Activated naive CD4-positive, alpha-beta T cell treated with anti-CD3 and anti-CD28 coated beads for 36 hours (primary cell): Measurements from ENCODE around the gene ROPN1. TPM values are rescaled to one million over a fixed set of nuclear protein-coding genes. Genes with fewer than 3 reads are reported as not detected.
"Not testable (repeated sequence)": the region's sequence is repeated elsewhere in the genome, so short reads cannot be mapped to it uniquely, and the experiment has no call there.

Source experiments
- CTCF ChIA-PET: fragments of 350-600 bp; sonication (Branson Sonifier 250); formaldehyde crosslinking; loops from one replicate; lab custom pipeline; 2021; ENCODE audit warnings: antibody characterized with exemption; lab: Charles Lee
- DNase-seq: peaks from one replicate; pipeline ENCODE4 v3.0.0-alpha.2; 2020
- H3K27ac Mint-ChIP-seq: one replicate; pipeline ENCODE4 v1.8.0; 2021; ENCODE audit warnings: mild to moderate bottlenecking, mixed read lengths
- H3K27me3 Mint-ChIP-seq: one replicate; pipeline ENCODE4 v1.8.0; 2021; ENCODE audit warnings: low read depth, mixed read lengths
- H3K36me3 Mint-ChIP-seq: one replicate; pipeline ENCODE4 v1.8.0; 2021; ENCODE audit warnings: low read depth, mixed read lengths
- H3K4me1 Mint-ChIP-seq: one replicate; pipeline ENCODE4 v1.8.0; 2021; ENCODE audit warnings: low read depth, mixed read lengths
- H3K4me3 Mint-ChIP-seq: one replicate; pipeline ENCODE4 v1.8.0; 2021; ENCODE audit warnings: mild to moderate bottlenecking, moderate library complexity, mixed read lengths
- H3K9me3 Mint-ChIP-seq: one replicate; pipeline ENCODE4 v1.8.0; 2021; ENCODE audit warnings: mixed read lengths
- intact Hi-C: fragments of 100-400 bp; cut with micrococcal nuclease; formaldehyde crosslinking; loops from one replicate; pipeline ENCODE4 v1.15.1; 2023
- total RNA-seq, 2 experiments: library from RNA; stranded (reverse); gene quantifications; one replicate each; pipeline ENCODE4 v1.2.3, GENCODE V29; 2021

ROPN1 gene
- total RNA-seq, 2 experiments from 2014 or later: not detected

- peaks cover 29% of the 10 kb centered on the region for H3K27me3 Mint-ChIP-seq
- no peaks in the 10 kb centered on the region for H3K36me3 Mint-ChIP-seq
- intact Hi-C loops: loop anchor here (10.0 kb wide), 1 partner anchor 340 kb away; no protein-coding TSS in a partner anchor
- DNase-seq: no peak
- no peak overlapping the region for H3K4me3 Mint-ChIP-seq
- CTCF ChIA-PET: no interaction called here
- H3K4me1 Mint-ChIP-seq: no peaks in the 10 kb centered on the region
- H3K9me3 Mint-ChIP-seq: no peaks in the 10 kb centered on the region
- no peak overlapping the region for H3K27ac Mint-ChIP-seq
These were observed 7.0 kb downstream of the ROPN1 start for GRCh38 chr3:123984957-123985356.

DNA sequence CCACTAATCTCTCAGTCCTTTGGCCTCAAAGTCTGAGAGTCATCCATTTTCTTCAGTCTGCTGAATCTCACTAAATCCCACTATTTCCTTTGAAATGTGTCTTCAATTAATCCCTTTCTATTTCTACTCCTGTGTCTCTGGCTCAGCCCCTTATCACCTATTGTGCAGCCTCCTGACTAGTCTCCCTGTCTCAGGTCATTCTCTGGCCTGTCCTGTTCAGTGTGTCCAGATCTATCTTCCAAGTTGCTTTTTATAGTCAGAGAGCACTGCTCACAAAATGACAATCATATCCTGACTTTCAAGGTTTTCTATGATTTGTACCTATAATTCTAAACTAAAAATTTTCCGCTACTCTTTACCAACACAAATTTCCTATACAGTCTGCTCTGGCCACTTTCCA is 7.6 kb downstream of the ROPN1 start:
- Mint-ChIP-seq H3K4me1 (no peaks in the 10 kb centered on the region), H3K4me3 (no peak overlapping the region), H3K36me3 (no peaks in the 10 kb centered on the region), H3K27me3 (peaks cover 28% of the 10 kb centered on the region), H3K27ac (no peak overlapping the region), H3K9me3 (no peaks in the 10 kb centered on the region)
- CTCF ChIA-PET: no interaction called here
- DNase-seq: no peak
- intact Hi-C loops: loop anchor here (10.0 kb wide), 1 partner anchor 340 kb away; no protein-coding TSS in a partner anchor

DNA sequence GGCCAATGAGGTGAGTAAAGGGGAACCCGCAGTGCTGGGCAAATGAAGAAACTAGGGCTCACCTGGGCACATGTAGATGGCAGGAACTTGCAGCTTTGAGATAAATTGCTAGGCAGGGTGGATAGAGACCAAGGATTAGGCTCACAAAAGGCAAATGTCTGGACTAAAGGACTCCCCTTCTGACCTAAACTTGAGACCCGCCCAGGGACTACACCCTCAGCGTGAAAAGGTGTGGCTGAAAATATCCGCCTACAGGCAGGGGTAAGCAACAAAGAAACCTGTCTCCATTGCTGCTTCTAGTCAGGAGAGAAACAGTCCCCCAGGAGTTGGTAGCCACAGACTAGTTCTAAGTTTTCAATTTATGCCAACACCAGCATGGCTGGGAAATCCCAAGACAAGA is 10.6 kb downstream of the ROPN1 start:
- H3K27ac Mint-ChIP-seq, DNase-seq, H3K4me3 Mint-ChIP-seq, H3K4me1 Mint-ChIP-seq, H3K9me3 Mint-ChIP-seq, CTCF ChIA-PET, H3K36me3 Mint-ChIP-seq: not testable (repeated sequence)
- intact Hi-C loops: loop anchor here (2.0 to 10.0 kb wide), 2 partner anchors 27 to 337 kb away; no protein-coding TSS in a partner anchor
- H3K27me3 Mint-ChIP-seq: peaks cover 24% of the 10 kb centered on the region

DNA sequence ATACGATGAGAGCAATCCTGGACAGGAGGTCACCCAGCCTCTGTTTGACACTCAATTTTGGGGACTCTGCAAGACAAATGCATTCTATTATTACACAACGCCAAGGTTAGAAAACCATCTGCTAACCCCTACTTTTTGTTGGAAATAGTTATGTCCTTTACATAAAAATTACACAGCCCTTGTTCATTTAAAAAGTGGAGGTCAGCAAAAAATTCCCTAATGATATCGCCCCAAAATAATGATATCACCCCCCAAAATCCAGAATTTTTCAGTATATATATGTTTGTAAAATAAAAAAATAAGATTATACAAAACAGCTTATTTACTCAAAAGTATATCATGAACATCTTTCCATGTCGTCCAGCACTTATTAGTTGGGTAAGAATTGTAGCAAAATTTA is 11.4 kb downstream of the ROPN1 start:
- H3K4me1 Mint-ChIP-seq: no peaks in the 10 kb centered on the region
- intact Hi-C loops: loop anchor here (2.0 to 10.0 kb wide), 2 partner anchors 26 to 336 kb away; no protein-coding TSS in a partner anchor
- peaks cover 23% of the 10 kb centered on the region for H3K27me3 Mint-ChIP-seq
- CTCF ChIA-PET: interaction anchor here (1.2 to 1.4 kb wide), 2 partner anchors 107 to 198 kb away, joined by 3 read pairs; no protein-coding TSS in a partner anchor
- no peak overlapping the region for H3K4me3 Mint-ChIP-seq
- H3K27ac Mint-ChIP-seq: no peak overlapping the region
- H3K36me3 Mint-ChIP-seq: no peaks in the 10 kb centered on the region
- H3K9me3 Mint-ChIP-seq: no peaks in the 10 kb centered on the region
- no peak for DNase-seq

DNA sequence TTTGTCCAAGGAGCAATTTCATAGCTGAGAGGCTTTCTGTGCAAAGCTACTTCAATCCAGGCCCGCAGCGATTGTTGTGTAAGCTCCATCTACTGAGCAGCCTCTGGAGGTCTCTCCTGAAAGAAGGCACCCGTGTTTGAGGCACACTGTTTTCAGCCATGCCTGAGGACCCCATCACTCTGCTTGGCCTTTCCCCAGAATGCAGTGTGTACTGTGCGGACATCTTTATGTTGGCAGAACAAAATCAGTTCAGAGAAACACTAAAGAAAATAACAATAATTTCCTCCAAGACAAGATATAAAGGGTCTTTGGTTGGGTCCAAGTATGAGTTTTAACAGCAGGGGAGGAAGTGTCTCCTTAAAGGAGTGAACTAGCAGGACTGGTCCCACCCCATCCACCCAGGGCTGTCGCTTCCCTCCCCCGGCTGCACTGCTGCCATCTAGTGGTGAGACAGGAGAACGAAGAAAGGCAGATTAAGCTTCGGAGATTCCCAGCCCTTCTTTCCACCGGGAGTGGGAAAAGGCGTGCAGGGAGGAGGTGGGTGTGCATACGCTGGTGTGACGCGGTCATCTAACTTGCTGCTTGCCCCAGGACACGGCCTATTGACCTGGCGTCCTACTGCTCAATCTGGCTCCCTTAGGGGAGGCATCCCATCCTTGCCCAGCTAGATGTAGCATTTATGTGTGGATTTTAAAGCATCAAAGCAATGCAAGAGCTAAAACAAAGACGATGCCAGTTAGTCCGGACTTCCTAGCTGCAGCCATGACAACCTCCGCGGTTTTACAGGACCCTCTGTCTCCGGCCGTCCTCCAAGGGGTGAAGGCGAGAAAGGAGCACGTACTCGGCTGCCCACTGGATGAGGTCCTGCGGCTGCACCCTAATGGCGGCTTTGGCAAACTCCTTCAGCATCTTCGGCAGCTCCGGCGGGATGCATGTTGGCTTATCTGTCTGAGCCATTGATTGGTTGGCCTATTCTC is 12.1 kb downstream of the ROPN1 start:
- H3K9me3 Mint-ChIP-seq, H3K4me3 Mint-ChIP-seq, H3K27ac Mint-ChIP-seq, H3K36me3 Mint-ChIP-seq, H3K4me1 Mint-ChIP-seq: not testable (repeated sequence)
- intact Hi-C loops: loop anchor here (2.0 to 10.0 kb wide), 2 partner anchors 25 to 335 kb away; no protein-coding TSS in a partner anchor
- CTCF ChIA-PET: interaction anchor here (0.8 to 1.4 kb wide), 3 partner anchors 107 to 324 kb away, joined by 3 read pairs; no protein-coding TSS in a partner anchor
- peak; percentile 44 for DNase-seq
- H3K27me3 Mint-ChIP-seq: peaks cover 23% of the 10 kb centered on the region

GRCh38 chr3:123976904-123977303 is 15.0 kb downstream of the ROPN1 start:
- H3K9me3 Mint-ChIP-seq, H3K4me1 Mint-ChIP-seq, H3K27ac Mint-ChIP-seq, DNase-seq, H3K36me3 Mint-ChIP-seq, H3K4me3 Mint-ChIP-seq, intact Hi-C loops: not testable (repeated sequence)
- peaks cover 14% of the 10 kb centered on the region for H3K27me3 Mint-ChIP-seq
- CTCF ChIA-PET: interaction anchor here (0.6 kb wide), 1 partner anchor 63 kb away, joined by 3 read pairs; no protein-coding TSS in a partner anchor

GRCh38 chr3:123976181-123976898 is 15.6 kb downstream of the ROPN1 start:
- H3K4me1 Mint-ChIP-seq, H3K27ac Mint-ChIP-seq, intact Hi-C loops, H3K4me3 Mint-ChIP-seq, H3K9me3 Mint-ChIP-seq, H3K36me3 Mint-ChIP-seq, DNase-seq: not testable (repeated sequence)
- peaks cover 18% of the 10 kb centered on the region for H3K27me3 Mint-ChIP-seq
- CTCF ChIA-PET: interaction anchor here (0.6 kb wide), 1 partner anchor 63 kb away, joined by 3 read pairs; no protein-coding TSS in a partner anchor

DNA sequence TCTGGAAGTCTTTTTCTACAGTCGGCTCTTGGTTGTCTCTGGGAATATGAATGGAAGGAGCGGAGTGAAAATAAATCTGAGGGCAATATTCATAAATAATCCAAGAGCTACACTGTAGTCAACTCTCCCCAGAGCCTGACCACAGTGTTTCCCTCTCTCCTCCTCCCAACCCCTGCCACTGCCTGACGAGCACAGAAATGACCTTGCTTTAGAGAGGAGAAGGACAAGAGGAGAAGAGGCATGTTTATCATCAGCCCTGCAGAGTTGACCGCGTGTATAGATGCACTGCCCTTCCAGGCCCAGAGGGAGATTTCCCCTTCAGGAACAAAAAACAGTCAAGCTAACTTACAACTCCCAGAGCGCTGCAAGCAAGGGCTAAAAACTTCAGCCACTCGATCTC is 16.9 kb downstream of the ROPN1 start:
- H3K36me3 Mint-ChIP-seq, H3K4me3 Mint-ChIP-seq, CTCF ChIA-PET, H3K4me1 Mint-ChIP-seq, DNase-seq, intact Hi-C loops, H3K27ac Mint-ChIP-seq, H3K9me3 Mint-ChIP-seq: not testable (repeated sequence)
- H3K27me3 Mint-ChIP-seq: peaks cover 11% of the 10 kb centered on the region

GRCh38 chr3:123971406-123971805 is 20.5 kb downstream of the ROPN1 start:
- CTCF ChIA-PET: no interaction called here
- H3K36me3 Mint-ChIP-seq: no peaks in the 10 kb centered on the region
- H3K27ac Mint-ChIP-seq: no peak overlapping the region
- intact Hi-C loops: no loop called here
- no peaks in the 10 kb centered on the region for H3K9me3 Mint-ChIP-seq
- no peak overlapping the region for H3K4me3 Mint-ChIP-seq
- peaks cover 13% of the 10 kb centered on the region for H3K27me3 Mint-ChIP-seq
- H3K4me1 Mint-ChIP-seq: no peaks in the 10 kb centered on the region
- no peak for DNase-seq

GRCh38 chr3:123967260-123967659 is 24.7 kb downstream of the ROPN1 start:
- DNase-seq, H3K27ac Mint-ChIP-seq, H3K9me3 Mint-ChIP-seq, H3K4me3 Mint-ChIP-seq, H3K4me1 Mint-ChIP-seq, H3K36me3 Mint-ChIP-seq, intact Hi-C loops: not testable (repeated sequence)
- peaks cover 13% of the 10 kb centered on the region for H3K27me3 Mint-ChIP-seq
- CTCF ChIA-PET: interaction anchor here (1.0 kb wide), 1 partner anchor 60 kb away, joined by 5 read pairs; no protein-coding TSS in a partner anchor

DNA sequence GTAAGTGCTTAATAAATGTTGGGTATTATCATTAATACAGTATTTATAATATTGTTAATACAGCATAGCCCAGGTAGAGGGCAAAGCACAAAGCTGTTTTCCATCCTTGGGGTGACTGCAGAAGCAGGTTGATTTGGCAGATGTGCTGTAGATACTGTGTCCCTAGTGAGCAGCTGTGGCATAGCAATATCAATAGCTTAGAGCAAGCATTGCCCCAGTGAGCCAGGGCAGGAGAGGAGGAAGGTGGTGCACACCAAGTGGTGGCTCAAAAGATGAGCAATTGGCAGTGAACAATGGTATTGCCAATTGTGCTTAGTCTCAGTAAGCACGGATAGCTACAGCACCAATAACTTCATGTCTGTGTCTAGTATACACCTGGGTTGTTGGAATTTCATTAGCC is 25.1 kb downstream of the ROPN1 start:
- H3K4me1 Mint-ChIP-seq, H3K4me3 Mint-ChIP-seq, H3K9me3 Mint-ChIP-seq, intact Hi-C loops, H3K36me3 Mint-ChIP-seq, DNase-seq, H3K27ac Mint-ChIP-seq: not testable (repeated sequence)
- peaks cover 11% of the 10 kb centered on the region for H3K27me3 Mint-ChIP-seq
- CTCF ChIA-PET: interaction anchor here (0.6 kb wide), 1 partner anchor 51 kb away, joined by 3 read pairs; no protein-coding TSS in a partner anchor

DNA sequence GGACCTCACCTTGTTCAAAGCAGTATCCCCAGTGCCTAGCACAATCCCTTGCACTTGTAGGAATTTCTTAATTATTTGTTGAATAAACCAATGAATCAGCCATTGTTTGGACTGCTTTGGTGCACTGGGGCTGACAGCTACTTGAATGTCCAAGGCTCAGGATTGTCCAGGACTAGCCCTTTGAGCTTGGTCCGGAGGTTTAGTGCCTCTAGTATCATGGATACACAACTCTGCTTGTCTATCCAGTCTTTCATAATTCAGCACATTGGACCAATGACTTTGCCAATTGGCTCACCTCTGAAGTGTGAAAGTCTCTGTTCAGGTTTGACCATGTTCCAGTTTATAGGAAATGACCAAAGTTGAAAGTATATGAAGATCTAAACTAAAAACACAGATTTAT is 27.1 kb downstream of the ROPN1 start:
- H3K4me1 Mint-ChIP-seq, H3K27ac Mint-ChIP-seq, H3K36me3 Mint-ChIP-seq, H3K27me3 Mint-ChIP-seq, H3K9me3 Mint-ChIP-seq, CTCF ChIA-PET, H3K4me3 Mint-ChIP-seq, DNase-seq: not testable (repeated sequence)
- intact Hi-C loops: loop anchor here (5.0 kb wide), 1 partner anchor 68 kb away; the partner anchor contains the start of gene KALRN
